Measurements from ENCODE around the gene EPG5.
"Not testable (repeated sequence)": the region's sequence is repeated elsewhere in the genome, so short reads cannot be mapped to it uniquely, and the experiment has no call there.

Gene EPG5

DNA sequence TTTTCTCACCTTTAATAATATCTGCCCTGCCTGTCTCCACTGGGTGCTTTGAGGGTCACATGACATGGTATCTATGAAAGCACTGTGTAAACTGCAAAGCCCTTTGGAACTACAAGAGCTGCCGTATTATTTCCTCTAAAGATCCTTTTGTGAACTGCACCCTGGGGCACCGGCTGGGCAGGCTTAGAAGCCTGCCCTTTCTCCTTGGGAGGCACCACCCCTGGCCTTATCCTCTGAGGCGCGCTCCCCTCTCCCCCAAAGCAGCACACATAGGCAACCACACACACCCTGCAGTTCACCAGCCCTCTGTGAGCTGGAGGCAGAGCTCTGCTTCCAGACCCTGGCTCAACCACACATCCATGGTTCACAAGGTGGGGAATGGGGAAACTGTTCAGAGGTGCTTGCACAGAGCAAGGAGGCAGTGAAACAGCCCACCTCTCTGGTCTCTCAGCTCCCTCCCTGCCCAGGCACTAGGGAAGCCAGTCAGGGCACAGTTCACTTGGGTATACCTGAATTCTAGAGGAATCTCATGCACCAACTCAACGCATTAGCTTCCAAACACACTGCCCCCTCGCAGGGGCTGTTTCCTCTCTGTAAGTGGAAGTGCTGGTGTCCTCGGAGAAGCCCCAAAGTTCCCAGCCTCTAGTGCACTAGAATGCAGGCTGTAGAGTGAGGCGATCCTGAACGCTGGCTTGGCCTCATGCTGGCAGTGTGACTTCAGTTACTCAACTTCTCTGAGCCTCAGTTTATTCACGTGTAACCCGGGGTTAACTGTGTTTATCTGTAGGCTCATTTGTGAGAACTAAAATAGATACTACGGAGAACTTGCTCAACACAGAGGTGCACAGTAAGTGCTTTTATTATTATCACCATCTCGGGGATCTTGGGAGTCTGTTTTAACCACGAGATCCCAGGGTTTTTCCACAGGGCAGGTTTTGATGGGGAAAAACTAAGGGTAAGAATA is 130.6 kb downstream of the EPG5 start:
- FAIRE-seq = no peak

DNA sequence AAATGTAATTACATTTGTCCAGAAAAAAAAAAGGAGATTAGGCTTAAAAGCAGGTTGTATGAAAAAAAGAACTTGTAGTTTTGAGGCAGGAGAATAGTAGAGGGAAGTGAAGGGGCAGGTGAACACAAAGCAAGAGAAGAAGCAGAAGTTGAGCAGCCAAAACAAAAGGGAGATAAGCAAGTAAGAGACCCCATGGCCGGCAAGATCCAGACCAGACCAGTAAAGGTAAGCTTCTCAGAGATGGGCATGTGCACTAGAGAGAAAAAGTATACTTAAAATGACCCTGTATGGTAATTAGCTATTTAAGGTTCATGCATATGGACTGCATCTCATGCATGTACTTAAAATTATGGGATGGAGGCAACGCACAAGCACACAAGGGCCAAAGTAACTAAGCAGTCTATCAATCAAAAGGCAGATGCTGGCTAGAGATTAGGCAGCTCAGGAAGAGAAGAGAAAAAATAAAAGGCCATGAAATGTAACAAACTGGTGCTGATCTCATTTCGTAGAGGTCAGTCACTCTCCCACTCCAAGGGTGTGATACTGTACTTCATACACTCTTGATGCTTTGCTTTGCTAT is 132.0 kb downstream of the EPG5 start:
- no peak for FAIRE-seq

DNA sequence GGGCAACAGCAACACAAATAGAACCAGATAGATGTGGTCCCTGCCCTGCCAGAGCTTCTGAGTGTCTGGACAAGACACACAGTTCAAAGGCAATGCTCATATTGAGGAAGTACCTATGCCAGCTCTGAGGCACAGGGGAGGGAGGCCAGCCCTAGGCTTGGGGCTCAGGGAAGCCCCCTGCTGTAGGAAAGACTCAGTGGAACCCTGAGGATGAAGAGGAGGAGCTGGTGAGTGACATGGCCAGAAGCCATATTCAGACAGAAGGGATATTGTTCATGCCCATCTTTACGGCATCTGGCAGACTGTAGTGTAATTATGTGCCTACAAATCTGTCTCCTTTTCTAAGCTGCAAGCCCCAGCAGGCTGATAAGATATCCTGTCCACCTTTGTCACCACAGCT is 132.8 kb downstream of the EPG5 start:
- no peak for FAIRE-seq

DNA sequence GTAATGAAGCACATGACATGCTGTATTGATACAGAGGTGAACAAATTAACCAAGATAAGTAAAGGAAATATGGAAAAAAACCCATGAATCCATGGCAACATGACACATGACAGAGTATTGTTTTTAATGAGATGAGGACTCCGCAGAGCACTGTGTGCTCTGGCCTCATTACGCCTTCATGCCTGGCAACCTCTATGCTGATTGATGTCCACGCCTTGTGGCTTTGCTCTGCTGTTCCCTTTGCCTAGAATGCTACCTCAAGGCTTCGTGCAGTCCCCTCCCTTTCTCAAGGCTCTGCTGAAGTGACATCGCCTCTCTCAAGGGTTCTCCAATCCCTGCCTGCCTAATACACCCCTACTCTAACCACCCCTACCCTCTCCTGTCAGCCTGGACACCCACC is 133.3 kb downstream of the EPG5 start:
- no peak for FAIRE-seq

DNA sequence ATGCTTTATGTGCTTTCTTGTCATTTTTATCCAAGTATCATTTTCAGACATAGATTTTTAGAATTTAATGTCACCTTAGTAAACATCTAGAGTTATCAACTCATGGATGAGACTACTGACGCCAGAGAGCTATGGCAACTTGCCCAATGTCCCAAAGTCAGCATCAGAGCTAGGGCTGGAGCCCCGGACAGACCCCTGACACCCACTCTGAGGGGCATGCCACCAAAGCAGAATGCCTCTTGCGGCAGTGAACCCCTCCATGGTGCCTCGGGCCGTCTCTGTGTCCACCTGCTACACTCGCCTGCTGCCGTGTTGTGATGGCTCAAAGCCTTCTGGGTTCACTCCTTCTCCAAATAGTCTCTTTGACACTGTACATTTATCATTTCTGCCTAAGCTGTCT is 136.2 kb downstream of the EPG5 start:
- no peak for FAIRE-seq

DNA sequence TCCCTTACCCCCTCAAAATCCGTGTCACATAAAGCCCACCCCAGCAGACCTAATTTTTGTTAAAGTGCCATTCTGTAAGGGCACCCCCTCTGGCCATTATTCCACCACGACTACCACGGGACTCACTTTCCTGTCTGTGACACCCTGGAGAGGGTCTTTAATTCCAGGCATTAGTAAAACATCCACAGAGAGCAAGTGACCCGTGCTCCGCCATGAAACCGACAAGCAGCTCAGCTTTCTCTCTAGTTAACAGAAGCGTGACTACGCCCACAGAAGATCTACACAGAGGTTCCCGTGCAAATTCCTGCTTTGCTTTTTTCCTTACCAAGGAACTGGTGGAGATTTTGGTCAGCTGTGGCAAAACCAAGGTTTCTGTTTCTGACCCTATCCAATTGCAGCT is 137.3 kb downstream of the EPG5 start:
- FAIRE-seq = no peak

DNA sequence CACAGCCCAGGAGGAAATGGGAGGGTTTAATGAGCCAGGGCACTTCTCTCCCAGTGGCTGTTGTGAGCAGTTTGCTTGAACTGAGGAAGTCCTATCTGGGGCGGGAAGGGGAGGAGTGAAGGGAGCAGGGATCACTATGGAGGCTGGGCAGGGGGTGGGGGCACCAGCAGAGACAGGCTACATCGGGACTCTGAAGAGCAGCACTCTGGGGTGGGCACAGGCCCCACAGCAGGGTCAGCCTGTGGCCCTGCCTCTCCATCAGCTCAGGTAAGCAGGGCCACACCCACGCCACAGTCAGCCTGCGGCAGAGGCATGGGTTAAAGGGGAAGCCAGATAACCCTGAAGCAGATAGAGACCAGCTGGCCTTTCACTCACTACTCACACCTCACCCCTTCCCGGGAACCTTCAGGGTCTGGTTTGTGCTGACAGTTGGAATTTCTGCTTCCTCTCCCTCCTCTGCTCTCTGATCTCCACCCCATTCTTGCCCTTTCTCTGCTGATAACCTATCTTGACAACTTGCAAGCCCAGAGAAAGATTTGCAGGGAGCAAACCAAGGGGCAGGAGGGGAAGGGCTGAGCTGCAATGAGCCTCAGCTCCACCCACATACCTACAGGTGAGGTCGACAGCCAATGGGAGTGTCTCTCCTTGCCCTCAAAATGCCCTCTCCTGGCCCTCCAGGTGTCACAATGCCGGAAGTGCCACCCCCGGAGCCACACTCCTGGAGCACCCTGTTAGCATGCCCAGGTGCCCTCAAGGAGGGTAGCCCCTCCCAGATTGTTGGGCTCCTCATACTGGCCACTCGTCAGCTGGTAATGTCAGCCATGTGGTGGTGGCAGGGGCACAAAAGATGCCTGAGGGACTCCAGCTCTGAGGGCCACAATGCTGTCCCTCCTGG is 138.0 kb downstream of the EPG5 start:
- FAIRE-seq = no peak

DNA sequence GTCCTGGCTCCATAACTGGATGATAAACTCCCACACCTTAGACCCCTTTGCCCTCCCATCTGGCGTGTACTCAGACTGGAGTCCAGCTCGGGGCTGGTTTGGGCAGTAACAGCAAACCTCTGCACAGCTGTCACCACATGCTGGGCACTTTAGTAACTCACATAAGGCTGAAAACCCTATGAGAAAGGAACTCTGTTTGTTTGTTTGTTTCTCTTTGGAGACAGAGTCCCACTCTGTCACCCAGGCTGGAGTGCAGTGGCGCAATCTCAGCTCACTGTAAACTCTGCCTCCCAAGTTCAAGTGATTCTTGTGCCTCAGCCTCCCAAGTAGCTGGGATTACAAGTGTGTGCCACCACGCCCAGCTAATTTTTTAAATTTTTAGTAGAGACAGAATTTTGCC is 140.4 kb downstream of the EPG5 start:
- FAIRE-seq = not testable (repeated sequence)

DNA sequence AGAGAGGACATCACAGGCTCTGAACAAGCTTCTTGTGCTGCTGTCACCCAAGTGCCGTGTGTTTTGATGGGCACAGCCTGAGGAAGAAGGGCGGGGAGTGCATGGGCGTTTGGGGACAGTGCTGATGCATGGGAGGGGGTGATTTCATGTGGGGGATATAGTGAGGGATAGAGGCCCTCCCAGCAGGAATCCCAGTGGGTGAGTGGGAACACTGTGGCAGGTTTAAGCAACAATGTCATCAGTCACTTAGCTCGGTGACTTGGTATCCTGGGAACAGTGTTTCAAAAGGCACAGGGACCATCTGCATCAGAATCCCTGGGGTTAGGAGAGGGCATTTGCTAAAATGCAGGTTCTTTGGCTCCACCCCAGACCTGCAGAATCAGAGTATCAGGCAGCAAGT is 141.0 kb downstream of the EPG5 start:
- no peak for FAIRE-seq

DNA sequence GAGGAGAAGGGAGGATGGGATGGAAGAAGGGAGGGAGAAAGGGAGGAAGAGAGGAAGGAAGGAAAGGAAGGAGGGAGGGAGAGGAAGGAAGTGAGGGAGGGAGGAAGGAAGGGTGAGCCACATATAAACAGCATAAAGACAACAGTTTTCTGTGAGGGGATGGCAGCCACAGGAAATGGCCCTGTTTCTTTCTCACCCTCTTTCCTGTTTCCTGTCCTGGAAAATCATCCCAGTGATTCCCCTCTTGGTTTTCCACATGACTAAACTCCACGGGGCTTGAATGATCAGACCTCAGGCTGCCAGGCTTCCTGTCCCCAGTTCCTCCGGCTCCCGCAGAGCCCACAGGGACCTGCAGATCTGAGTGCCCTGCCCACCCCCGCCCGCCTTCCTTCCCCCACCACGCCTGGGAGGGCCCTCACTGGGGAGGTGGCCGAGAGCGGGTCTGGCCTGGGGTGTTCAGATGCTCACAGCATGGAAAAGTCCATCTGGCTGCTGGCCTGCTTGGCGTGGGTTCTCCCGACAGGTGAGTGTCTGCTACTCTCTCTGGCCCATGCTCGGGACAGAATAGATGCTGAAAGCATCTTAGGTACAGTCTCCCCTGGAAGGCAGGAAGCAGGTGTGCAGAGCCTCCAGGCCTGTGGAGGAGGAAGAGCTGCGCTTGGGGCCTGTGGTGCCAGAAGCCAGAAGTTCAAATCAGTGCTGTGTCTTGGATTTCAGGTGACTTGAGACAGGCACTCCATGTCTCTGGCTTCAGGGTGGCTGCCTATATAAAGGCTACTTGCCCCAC is 141.7 kb downstream of the EPG5 start, which contains the start of gene SIGLEC15:
Gene SIGLEC15, plus strand, starts transcription at position 418 of the 787 bp plus-strand sequence. Its CDS starts 54 bp downstream, at position 472.
- FAIRE-seq = no peak

DNA sequence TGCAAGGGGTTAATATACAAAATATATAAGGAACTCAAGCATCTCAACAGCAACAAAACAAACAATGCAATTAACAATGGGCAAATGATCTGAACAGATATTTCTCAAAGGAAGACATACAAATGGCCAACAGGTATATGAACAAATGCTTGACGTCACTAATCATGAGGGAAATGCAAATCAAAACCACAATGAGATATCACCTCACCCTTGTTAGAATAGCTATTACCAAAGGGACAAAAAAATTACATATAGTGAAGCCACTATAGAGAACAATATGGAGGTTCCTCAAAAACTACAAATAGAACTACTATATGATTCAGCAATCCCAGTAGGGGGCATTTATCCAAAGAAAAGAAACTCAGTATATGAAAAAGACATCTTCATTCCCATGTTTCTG is 145.4 kb downstream of the EPG5 start:
- FAIRE-seq = no peak

DNA sequence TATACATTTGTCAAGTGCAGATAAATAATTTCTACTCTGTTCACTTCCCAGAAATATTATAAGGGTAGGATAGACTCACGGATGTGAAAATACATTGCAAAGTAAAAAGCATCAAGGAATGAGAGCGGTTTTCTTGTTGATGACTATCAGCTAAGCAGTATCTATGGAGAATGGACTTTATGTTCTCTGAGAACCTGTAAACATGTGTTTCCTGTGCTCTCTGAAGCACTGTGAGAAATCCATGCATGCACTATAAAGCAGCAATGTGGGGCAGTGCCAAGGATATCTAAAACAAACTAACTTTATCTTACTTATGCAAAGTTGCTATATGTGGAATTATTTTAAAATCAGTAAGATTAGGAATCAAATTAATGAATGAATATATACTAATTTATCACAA is 146.1 kb downstream of the EPG5 start:
- FAIRE-seq = no peak

DNA sequence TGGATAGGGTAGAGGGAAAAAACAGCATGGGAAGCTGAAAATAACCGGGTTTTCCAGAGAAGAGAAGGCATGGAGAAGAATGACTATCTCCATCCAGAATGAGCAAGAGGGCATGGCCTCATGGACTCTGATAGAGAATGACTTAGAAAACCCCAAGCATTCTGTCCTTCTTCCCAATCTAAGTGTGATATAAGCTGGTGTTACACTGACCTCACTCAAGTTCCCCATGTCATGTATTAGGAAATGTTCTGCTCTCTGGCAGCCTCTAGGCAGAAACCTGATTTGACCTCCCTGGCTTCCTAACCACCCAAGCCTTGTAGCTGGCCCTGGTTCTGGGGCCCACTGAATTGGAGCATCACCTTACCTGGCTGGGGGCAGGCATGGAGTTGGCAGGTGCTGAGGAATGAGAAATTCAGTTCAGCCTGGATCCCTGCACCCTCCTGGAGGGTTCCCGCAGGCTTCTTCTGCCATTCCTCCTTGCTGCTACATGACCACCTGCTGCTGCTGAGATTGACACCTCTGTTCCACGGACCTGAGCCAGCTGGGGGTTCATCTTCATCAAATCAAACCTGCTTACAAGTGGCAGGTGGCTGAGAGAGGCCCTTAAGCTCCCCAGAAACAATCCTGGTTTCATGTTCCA is 146.9 kb downstream of the EPG5 start:
- no peak for FAIRE-seq

DNA sequence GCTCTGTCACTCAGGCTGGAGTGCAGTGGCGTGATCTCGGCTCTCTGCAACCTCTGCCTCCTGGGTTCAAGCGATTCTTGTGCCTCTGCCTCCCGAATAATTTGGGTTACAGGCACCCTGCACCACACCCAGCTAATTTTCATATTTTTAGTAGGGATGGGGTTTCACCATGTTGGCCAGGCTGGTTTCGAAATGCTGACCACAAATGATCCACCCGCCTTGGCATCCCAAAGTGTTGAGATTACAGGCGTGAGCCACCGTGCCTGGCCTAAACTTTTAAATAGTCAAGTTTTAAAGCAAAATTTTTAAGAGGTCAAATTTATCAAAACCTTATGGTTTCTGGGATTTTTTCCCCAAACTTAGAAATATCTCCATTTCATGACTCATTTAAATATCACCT is 148.4 kb downstream of the EPG5 start:
- not testable (repeated sequence) for FAIRE-seq

DNA sequence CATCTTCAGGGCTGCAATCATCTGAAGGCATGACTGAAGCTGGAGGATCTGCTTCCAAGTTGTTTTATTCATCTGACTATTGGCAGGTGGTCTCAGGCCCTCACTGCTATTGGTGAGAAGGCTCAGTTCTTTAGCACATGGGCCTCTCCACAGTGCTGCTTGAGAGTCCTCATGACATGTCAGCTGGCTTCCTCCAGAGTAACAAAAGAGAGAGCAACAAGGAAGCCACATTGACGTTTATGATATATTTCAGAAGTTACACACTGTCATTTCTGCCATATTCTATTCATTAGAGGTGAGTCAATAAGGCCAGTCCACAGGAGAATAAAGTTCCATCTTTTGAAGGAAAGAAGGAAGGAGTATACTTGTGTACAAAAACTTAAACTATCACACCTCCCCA is 149.6 kb downstream of the EPG5 start:
- no peak for FAIRE-seq

DNA sequence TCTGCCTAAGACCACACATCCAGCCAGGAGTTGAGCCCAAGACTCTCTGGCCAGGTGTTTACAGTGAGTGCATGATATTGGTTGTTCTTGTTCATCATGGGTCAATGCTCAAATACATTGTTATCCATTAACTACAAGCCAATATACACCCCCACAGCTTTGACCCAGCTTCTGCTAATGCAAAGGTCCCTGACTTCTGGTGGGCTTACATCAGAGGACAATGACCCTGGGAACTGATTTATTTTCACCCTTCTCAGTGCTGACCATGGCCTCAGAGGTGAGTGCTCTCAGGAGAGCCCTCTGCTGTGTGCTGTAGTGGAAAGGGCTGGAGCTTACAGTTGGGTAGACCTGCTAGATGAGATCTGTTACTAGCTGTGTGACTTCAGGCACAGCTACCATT is 152.4 kb downstream of the EPG5 start:
- not testable (repeated sequence) for FAIRE-seq

DNA sequence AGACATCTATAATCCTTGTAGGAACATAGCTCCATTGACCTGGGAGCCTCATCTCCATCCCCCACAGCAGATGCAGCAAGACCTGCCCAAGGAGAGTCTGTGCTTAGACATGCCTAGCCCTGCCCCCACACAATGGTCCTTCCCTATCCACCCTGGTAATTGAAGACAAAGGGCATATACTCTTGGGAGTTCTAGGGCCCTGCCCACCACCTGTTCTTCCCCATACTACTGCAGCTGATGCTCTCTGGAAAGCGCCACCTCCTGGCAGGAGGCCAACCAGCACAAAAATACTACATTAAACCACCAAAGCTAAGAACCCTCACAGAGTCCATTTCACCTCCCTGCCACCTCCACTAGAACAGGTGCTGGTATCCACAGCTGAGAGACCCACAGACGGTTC is 160.0 kb downstream of the EPG5 start:
- not testable (repeated sequence) for FAIRE-seq

DNA sequence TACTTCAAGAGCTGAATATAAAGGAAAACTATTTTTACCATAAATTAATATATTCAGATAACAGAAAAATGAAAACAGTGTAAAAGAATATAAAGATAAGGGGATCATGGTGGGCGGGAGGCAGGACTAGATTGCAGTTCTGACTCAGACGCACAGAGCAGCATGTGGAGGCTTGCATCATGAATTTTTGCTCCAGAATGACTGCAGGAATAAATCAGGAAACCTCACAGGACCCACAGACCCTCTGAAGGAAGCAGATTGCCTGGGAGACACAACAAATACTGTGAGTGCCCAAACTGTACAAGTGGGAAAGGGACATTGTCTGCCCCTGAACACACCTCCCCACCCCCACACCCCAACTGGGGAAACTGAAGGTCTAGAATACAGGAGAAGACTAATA is 160.9 kb downstream of the EPG5 start:
- no peak for FAIRE-seq

DNA sequence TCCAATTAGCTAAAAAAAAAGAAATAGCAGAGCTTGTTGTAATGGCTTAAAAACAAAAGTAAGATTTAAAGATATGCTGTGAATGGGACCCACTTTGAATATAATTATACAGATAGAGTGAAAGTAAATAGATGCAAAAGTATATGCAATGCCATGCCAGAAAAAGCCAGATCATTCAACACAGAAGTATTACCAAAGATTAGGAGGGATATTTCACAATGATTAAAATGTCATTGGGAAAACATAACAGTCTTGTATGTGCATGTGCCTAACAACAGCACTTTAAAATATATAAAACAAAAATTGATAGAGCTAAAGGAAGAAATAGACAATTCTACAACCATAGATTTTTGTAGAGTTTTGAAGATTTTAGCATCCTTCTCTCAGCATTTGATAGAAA is 161.6 kb downstream of the EPG5 start:
- no peak for FAIRE-seq

DNA sequence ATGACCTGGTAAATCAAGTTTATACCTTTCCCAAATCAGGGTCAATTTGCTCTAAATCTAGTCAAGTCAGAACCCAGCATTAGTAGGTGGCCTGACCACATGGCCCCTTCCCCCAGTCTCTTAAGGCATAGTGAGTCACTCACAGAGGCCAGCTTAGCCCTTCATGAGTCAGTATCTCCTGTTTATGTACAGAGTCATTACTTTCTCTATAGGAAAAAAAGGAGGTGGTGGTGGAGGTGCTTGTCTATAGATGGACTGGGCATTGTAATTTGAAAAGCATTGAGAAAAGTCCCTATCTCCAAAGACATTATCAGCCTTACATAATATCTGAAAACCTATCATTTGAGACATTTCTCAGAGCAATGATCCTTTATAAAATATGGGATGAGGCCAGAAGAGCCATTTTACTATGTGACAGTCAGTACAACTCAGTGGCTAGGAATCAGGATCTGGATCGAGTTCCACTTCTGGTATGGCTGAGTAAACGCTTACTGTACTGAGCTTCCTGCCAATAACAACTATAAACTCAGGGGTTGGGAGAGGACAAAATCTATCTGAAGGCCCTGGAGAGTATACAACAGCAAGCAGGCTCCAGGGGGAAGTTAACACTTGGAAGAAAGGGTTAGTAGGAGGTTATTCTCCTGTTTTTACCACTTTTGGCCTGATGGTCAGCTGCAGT is 164.2 kb downstream of the EPG5 start:
- FAIRE-seq = no peak

DNA sequence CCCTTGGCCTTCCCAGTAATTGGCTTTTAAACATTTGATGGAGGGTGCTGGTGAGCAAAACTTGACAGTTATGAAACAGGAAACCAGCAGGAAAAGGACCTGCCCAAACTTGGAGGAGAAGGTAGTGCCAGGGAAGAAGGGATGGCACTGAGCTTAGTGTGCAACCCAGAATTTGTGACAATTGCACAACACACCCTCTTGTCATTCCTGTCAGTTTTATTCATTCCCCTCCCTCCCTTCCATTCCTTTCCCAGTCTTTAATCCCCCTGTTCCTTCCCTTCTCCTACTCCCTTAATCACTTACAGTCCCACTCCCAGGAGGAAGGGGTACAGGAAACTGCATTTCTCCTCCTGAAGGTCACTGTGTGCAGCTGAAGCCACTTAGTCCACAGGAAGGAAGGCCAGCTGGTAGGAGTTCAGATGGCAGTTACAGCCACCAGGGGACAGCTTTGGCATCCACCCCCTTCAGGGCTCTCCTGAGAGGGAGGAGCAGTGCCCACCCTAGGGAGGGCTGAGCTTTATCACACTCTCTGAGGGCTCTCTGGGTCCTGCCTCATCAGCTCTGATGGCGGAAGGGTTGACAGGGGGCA is 165.6 kb downstream of the EPG5 start:
- no peak for FAIRE-seq
